ENCODE data around the gene CPEB2. TPM values are rescaled to one million over a fixed set of nuclear protein-coding genes. Genes with fewer than 3 reads are reported as not detected.

CPEB2 gene
- total RNA-seq, 2 experiments from 2014 or later: 2.2 to 6.6 TPM

- no peak for DNase-seq (ENCODE audit: low spot score)
- Histone ChIP-seq H2AFZ (ENCODE audit: low read length) (no peak overlapping the region), H3K4me1 (ENCODE audit: insufficient read depth, low read length, poor library complexity, severe bottlenecking) (no peaks in the 10 kb centered on the region), H3K27ac (ENCODE audit: low read depth, low read length, poor library complexity, severe bottlenecking) (no peak overlapping the region), H3K9me2 (ENCODE audit: insufficient read depth, low read length) (no peaks in the 10 kb centered on the region), H3K36me3 (ENCODE audit: insufficient read depth, low read length) (peaks cover 32% of the 10 kb centered on the region; the same call in 1 of the 2 replicates), H3K79me2 (ENCODE audit: insufficient read depth, low read depth, low read length) (no peaks in the 10 kb centered on the region), H3K4me2 (ENCODE audit: low read length) (no peak overlapping the region), H4K20me1 (ENCODE audit: insufficient read depth, low read length) (no peaks in the 10 kb centered on the region), H3K9me3 (ENCODE audit: low read length) (no peaks in the 10 kb centered on the region), H3K4me3 (ENCODE audit: low read depth, low read length, poor library complexity, severe bottlenecking) (no peak overlapping the region)
- TF ChIP-seq EZH2phosphoT487 (IDR thresholded peaks at IDR 0.05; ENCODE audit: borderline replicate concordance, low read depth, low read length) (no peak), CTCF (conservative IDR thresholded peaks at IDR 0.05; ENCODE audit: low read length) (no peak)
- ChIA-PET POLR2A (interaction anchor here (0.6 to 1.1 kb wide), 4 partner anchors 11 to 1441 kb away, joined by 3 to 4 read pairs (median 4); no protein-coding TSS in a partner anchor), CTCF (ENCODE audit: unreplicated experiment) (no interaction called here)
- no TSS peak for BruUV-seq (replicated peaks)
- intact Hi-C loops (cut with micrococcal nuclease; ENCODE audit: unreplicated experiment): no loop called here
Measured at GRCh38 chr4:15021946-15022345, 19.7 kb downstream of the CPEB2 start.

GRCh38 chr4:15024386-15024785 lies 22.1 kb downstream of the CPEB2 start:
- BruUV-seq (replicated peaks): no TSS peak
- Histone ChIP-seq H3K9me2 (ENCODE audit: insufficient read depth, low read length) (no peaks in the 10 kb centered on the region), H2AFZ (ENCODE audit: low read length) (no peak overlapping the region), H4K20me1 (ENCODE audit: insufficient read depth, low read length) (no peaks in the 10 kb centered on the region), H3K36me3 (ENCODE audit: insufficient read depth, low read length) (peaks cover 17% of the 10 kb centered on the region; the same call in 1 of the 2 replicates), H3K27ac (ENCODE audit: low read depth, low read length, poor library complexity, severe bottlenecking) (no peak overlapping the region), H3K9me3 (ENCODE audit: low read length) (no peaks in the 10 kb centered on the region), H3K4me2 (ENCODE audit: low read length) (no peak overlapping the region), H3K79me2 (ENCODE audit: insufficient read depth, low read depth, low read length) (no peaks in the 10 kb centered on the region), H3K4me3 (ENCODE audit: low read depth, low read length, poor library complexity, severe bottlenecking) (no peak overlapping the region), H3K4me1 (ENCODE audit: insufficient read depth, low read length, poor library complexity, severe bottlenecking) (no peaks in the 10 kb centered on the region)
- ChIA-PET POLR2A (interaction anchor here (0.6 to 1.3 kb wide), 4 partner anchors 9 to 23 kb away, joined by 3 to 5 read pairs (median 4); no protein-coding TSS in a partner anchor), CTCF (ENCODE audit: unreplicated experiment) (no interaction called here)
- TF ChIP-seq EZH2phosphoT487 (IDR thresholded peaks at IDR 0.05; ENCODE audit: borderline replicate concordance, low read depth, low read length) (no peak), CTCF (conservative IDR thresholded peaks at IDR 0.05; ENCODE audit: low read length) (no peak)
- DNase-seq (ENCODE audit: low spot score): no peak
- intact Hi-C loops (cut with micrococcal nuclease; ENCODE audit: unreplicated experiment): no loop called here

GRCh38 chr4:15025693-15026092 lies 23.4 kb downstream of the CPEB2 start:
- no TSS peak for BruUV-seq (replicated peaks)
- H3K4me3 ChIP-seq (ENCODE audit: low read depth, low read length, poor library complexity, severe bottlenecking): no peak overlapping the region
- H3K27ac ChIP-seq (ENCODE audit: low read depth, low read length, poor library complexity, severe bottlenecking): no peak overlapping the region
- ChIA-PET CTCF (ENCODE audit: unreplicated experiment) (no interaction called here), POLR2A (interaction anchor here (1.1 to 1.3 kb wide), 2 partner anchors 12 to 24 kb away, joined by 4 to 5 read pairs; no protein-coding TSS in a partner anchor)
- TF ChIP-seq CTCF (conservative IDR thresholded peaks at IDR 0.05; ENCODE audit: low read length): no peak
- TF ChIP-seq EZH2phosphoT487 (IDR thresholded peaks at IDR 0.05; ENCODE audit: borderline replicate concordance, low read depth, low read length): no peak
- DNase-seq (ENCODE audit: low spot score): no peak
- no peaks in the 10 kb centered on the region for H3K4me1 ChIP-seq (ENCODE audit: insufficient read depth, low read length, poor library complexity, severe bottlenecking)
- no peaks in the 10 kb centered on the region for H3K9me3 ChIP-seq (ENCODE audit: low read length)
- H3K9me2 ChIP-seq (ENCODE audit: insufficient read depth, low read length): no peaks in the 10 kb centered on the region
- no peak overlapping the region for H2AFZ ChIP-seq (ENCODE audit: low read length)
- no peaks in the 10 kb centered on the region for H3K79me2 ChIP-seq (ENCODE audit: insufficient read depth, low read depth, low read length)
- H3K36me3 ChIP-seq (ENCODE audit: insufficient read depth, low read length): 0 out of 2 replicates have a peak, but pooled peaks cover 5% of the 10 kb centered on the region
- H4K20me1 ChIP-seq (ENCODE audit: insufficient read depth, low read length): no peaks in the 10 kb centered on the region
- intact Hi-C loops (cut with micrococcal nuclease; ENCODE audit: unreplicated experiment): no loop called here
- H3K4me2 ChIP-seq (ENCODE audit: low read length): no peak overlapping the region

Measured in OCI-LY7 (cell line).